Astrocyte (in vitro differentiated cells and primary cell): ENCODE data around the gene GRID2IP. TPM values are rescaled to one million over a fixed set of nuclear protein-coding genes. Genes with fewer than 3 reads are reported as not detected.

Experiments
- DNase-seq: peaks from one replicate; pipeline ENCODE4 v3.0.0-alpha.2; 2010; ENCODE audit warnings: low read depth
- FAIRE-seq: peaks from 2 replicates; lab custom pipeline; 2011; peaks lifted over from hg19 to GRCh38; lab: Jason Lieb, UNC
- H2AFZ ChIP-seq: 2 replicates; pipeline ENCODE4 v1.6.0; 2012; ENCODE audit warnings: low read depth, low read length, inconsistent platforms
- H3K27ac ChIP-seq: 2 replicates; pipeline ENCODE4 v1.5.1; 2011; ENCODE audit warnings: low read depth, low read length, inconsistent platforms
- H3K27me3 ChIP-seq: 2 replicates; pipeline ENCODE4 v1.6.0; 2011; ENCODE audit warnings: low read length, inconsistent platforms; ENCODE audit not compliant: insufficient read depth
- H3K36me3 ChIP-seq: 2 replicates; pipeline ENCODE4 v1.5.1; 2011; ENCODE audit warnings: low read length, inconsistent platforms; ENCODE audit not compliant: insufficient read depth
- H3K4me1 ChIP-seq: 2 replicates; pipeline ENCODE4 v1.5.1; 2011; ENCODE audit warnings: low read length, inconsistent platforms; ENCODE audit not compliant: insufficient read depth
- H3K4me2 ChIP-seq: 2 replicates; pipeline ENCODE4 v1.6.0; 2012; ENCODE audit warnings: low read length, inconsistent platforms
- H3K4me3 ChIP-seq: 2 replicates; pipeline ENCODE4 v1.5.1; 2011; ENCODE audit warnings: low read depth, mild to moderate bottlenecking, low read length, inconsistent platforms; ENCODE audit not compliant: insufficient read depth
- H3K79me2 ChIP-seq: 2 replicates; pipeline ENCODE4 v1.6.0; 2012; ENCODE audit warnings: mild to moderate bottlenecking, low read length, inconsistent platforms; ENCODE audit not compliant: insufficient read depth
- H3K9ac ChIP-seq: 2 replicates; pipeline ENCODE4 v1.6.0; 2012; ENCODE audit warnings: mild to moderate bottlenecking, low read length, inconsistent platforms
- H3K9me3 ChIP-seq: 2 replicates; pipeline ENCODE4 v1.5.1; 2012; ENCODE audit warnings: low read depth, mild to moderate bottlenecking, low read length, inconsistent platforms; ENCODE audit not compliant: insufficient read depth
- H4K20me1 ChIP-seq: 2 replicates; pipeline ENCODE4 v1.6.0; 2012; ENCODE audit warnings: low read length, inconsistent platforms; ENCODE audit not compliant: insufficient read depth
- H3K27ac Mint-ChIP-seq: one replicate; pipeline ENCODE4 v1.8.0; 2021; ENCODE audit warnings: mild to moderate bottlenecking, mixed read lengths; ENCODE audit not compliant: unreplicated experiment
- H3K27me3 Mint-ChIP-seq: one replicate; pipeline ENCODE4 v1.8.0; 2021; ENCODE audit warnings: low read depth, mixed read lengths; ENCODE audit not compliant: unreplicated experiment
- H3K36me3 Mint-ChIP-seq: one replicate; pipeline ENCODE4 v1.8.0; 2021; ENCODE audit warnings: low read depth, mixed read lengths; ENCODE audit not compliant: unreplicated experiment
- H3K4me1 Mint-ChIP-seq: one replicate; pipeline ENCODE4 v1.8.0; 2021; ENCODE audit warnings: low read depth, mixed read lengths; ENCODE audit not compliant: unreplicated experiment
- H3K4me3 Mint-ChIP-seq: one replicate; pipeline ENCODE4 v1.8.0; 2021; ENCODE audit warnings: mild to moderate bottlenecking, moderate library complexity, mixed read lengths; ENCODE audit not compliant: unreplicated experiment
- H3K9me3 Mint-ChIP-seq: one replicate; pipeline ENCODE4 v1.8.0; 2021; ENCODE audit warnings: mild to moderate bottlenecking, mixed read lengths; ENCODE audit not compliant: unreplicated experiment
- CTCF ChIP-seq: IDR thresholded peaks from 2 replicates; pipeline ENCODE4 v1.5.1; 2011; ENCODE audit warnings: low read depth, mild to moderate bottlenecking, inconsistent platforms, low read length, moderate library complexity; ENCODE audit not compliant: insufficient read depth
- EZH2 ChIP-seq: IDR thresholded peaks from 2 replicates; pipeline ENCODE4 v1.6.1; 2012; ENCODE audit warnings: mild to moderate bottlenecking, low read length, inconsistent platforms; ENCODE audit not compliant: insufficient read depth
- total RNA-seq: library from RNA; stranded (reverse); gene quantifications from 2 replicates; pipeline ENCODE4 v1.2.1, GENCODE V29; 2021

Gene GRID2IP
- total RNA-seq, 1 donor from 2014 or later = 0.09 TPM

- no peak for DNase-seq
- Mint-ChIP-seq H3K27me3 (no peaks in the 10 kb centered on the region), H3K4me1 (peaks cover 20% of the 10 kb centered on the region), H3K9me3 (no peaks in the 10 kb centered on the region), H3K27ac (no peak overlapping the region), H3K4me3 (peak overlapping the region; percentile 96), H3K36me3 (peaks cover 8% of the 10 kb centered on the region)
- H3K36me3 ChIP-seq = peaks cover 13% of the 10 kb centered on the region
- H2AFZ ChIP-seq = no peak overlapping the region
- TF ChIP-seq CTCF = no peak
- no peak for TF ChIP-seq EZH2
- no peaks in the 10 kb centered on the region for H3K27me3 ChIP-seq
- no peaks in the 10 kb centered on the region for H3K9me3 ChIP-seq
- H3K4me2 ChIP-seq = no peak overlapping the region
- H3K4me1 ChIP-seq = peaks cover 23% of the 10 kb centered on the region
- peaks cover 30% of the 10 kb centered on the region for H3K79me2 ChIP-seq
- H4K20me1 ChIP-seq = peaks cover 8% of the 10 kb centered on the region
- H3K9ac ChIP-seq = no peak overlapping the region
- H3K4me3 ChIP-seq = no peak overlapping the region
- FAIRE-seq = no peak
- no peak overlapping the region for H3K27ac ChIP-seq
These were observed 102.2 kb downstream of the GRID2IP start for GRCh38 chr7:6448943-6449543.

DNA sequence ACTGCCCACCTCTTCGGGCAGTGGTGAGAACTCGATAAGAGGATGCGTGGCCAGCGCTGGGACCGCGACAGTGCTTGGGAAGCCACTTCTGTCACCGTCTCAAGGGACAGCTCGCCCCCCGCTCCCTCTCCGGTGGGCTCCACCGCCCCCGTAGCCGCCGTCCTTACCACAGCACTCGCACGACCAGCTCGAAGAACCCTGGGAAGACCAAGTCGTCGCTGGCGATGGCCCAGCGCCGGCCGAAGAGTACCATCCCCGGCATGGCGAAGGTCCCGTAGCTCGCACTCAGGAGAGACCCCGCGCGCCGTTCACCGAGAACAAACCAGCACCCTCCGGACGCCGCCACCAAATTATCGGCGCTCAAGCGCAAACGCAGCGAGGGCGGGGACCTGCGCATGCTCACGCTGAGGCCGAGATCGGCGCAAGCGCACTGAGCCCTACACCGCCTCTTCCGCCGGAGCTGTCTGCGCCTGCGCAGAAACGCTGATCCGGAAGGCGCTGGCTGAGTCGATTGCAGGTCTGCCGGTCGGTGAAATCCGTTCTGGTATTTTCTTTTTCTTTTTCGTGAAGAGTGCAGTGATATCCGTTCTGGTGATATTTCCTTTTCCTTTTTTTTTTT, 103.6 kb downstream of the GRID2IP start, which contains the start of gene DAGLB:
Gene DAGLB (minus strand): TSS at position 374 of the 619 bp plus-strand sequence. CDS start 112 bp downstream, at position 262.
- Histone ChIP-seq H3K36me3 (peaks cover 13% of the 10 kb centered on the region), H2AFZ (peak within 1 kb of the TSS; percentile 49), H3K9ac (peak within 1 kb of the TSS; percentile 97), H3K27me3 (no peaks in the 10 kb centered on the region), H3K4me2 (peak within 1 kb of the TSS; percentile 86), H3K4me3 (peak within 1 kb of the TSS; percentile 83), H3K4me1 (peaks cover 23% of the 10 kb centered on the region), H3K9me3 (no peaks in the 10 kb centered on the region), H4K20me1 (peaks cover 8% of the 10 kb centered on the region), H3K79me2 (peaks cover 31% of the 10 kb centered on the region), H3K27ac (peak within 1 kb of the TSS; percentile 93)
- TF ChIP-seq CTCF (no peak), EZH2 (no peak)
- no peaks in the 10 kb centered on the region for H3K27me3 Mint-ChIP-seq
- peak within 1 kb of the TSS; percentile 96 for H3K4me3 Mint-ChIP-seq
- no peaks in the 10 kb centered on the region for H3K9me3 Mint-ChIP-seq
- FAIRE-seq (no peak), DNase-seq (peak; percentile 63)
- H3K27ac Mint-ChIP-seq = peak within 1 kb of the TSS; percentile 91
- peaks cover 9% of the 10 kb centered on the region for H3K36me3 Mint-ChIP-seq
- H3K4me1 Mint-ChIP-seq = peaks cover 21% of the 10 kb centered on the region

Other genes with a start within 250 kb of the GRID2IP start
- gene FAM220A, start 202.5 kb downstream of the GRID2IP start, total RNA-seq = 23.9 and 25.1 TPM in 2 replicates
- gene RAC1, start 176.9 kb downstream of the GRID2IP start, total RNA-seq = 322 and 340 TPM in 2 replicates
- gene DAGLB, start 103.5 kb downstream of the GRID2IP start, total RNA-seq = 21.9 and 28.3 TPM in 2 replicates
- gene KDELR2, start 67.3 kb downstream of the GRID2IP start, total RNA-seq = 336 and 362 TPM in 2 replicates
- 33.2 and 36.0 TPM in 2 replicates for gene ZDHHC4, start 26.0 kb upstream of the GRID2IP start, total RNA-seq
- 18.6 and 20.9 TPM in 2 replicates for gene INTS15, start 38.6 kb upstream of the GRID2IP start, total RNA-seq
- 4.9 and 5.0 TPM in 2 replicates for gene ZNF853, start 64.1 kb upstream of the GRID2IP start, total RNA-seq
- gene ZNF316, start 85.9 kb upstream of the GRID2IP start, total RNA-seq = 20.5 and 22.8 TPM in 2 replicates
- gene ZNF12, start 155.5 kb upstream of the GRID2IP start, total RNA-seq = 19.0 and 21.1 TPM in 2 replicates
- gene RSPH10B2, start 202.6 kb upstream of the GRID2IP start, total RNA-seq = 0.29 and 0.59 TPM in 2 replicates